Measurements from ENCODE around the gene LRIG2. TPM values are rescaled to one million over a fixed set of nuclear protein-coding genes. Genes with fewer than 3 reads are reported as not detected.
A peak's percentile ranks its signal among the peaks of the same experiment; 100 is the strongest.
"Not testable (repeated sequence)": the region's sequence is repeated elsewhere in the genome, so short reads cannot be mapped to it uniquely, and the experiment has no call there.

LRIG2 gene
- total and polyA plus RNA-seq, 2 of the 4 experiments (the other 2 are of a cell fraction), result 4.3 to 9.0 TPM

DNA sequence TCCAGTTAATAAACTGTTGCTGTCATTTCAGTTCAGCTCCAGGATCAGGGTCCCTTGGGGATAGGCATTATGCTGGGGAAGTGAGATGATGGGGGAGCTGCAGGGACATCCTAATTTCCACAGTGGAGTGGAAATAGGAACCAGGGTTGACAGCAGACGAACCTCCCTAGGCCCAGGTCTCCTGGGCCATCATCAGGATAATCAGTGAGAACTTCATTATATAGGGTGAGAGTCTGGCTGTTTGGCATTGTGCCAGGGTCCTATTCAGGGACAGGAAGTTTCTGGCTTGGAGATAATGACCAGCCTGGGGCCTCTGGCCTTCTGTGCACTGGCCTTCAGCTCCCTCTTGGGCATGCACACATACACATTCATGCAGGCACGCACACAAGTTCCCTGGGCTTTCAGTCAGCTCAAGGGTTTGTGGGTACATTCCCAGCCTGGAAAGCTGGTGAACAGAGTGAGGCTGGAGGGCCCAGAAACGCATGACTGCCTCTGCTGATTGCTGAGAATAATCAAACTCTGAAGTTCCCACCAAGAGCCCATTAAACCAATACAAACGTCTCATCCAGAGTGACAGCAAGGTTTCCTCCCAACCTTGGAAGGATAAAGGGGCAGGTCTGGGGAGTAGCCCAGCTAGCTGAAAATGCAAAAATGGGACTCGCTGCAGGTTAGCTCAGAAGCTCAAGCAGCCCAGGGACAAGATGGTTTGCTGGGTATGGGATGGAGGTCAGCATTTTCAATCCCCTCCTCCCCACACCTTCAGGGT, 13.9 kb upstream of the LRIG2 start:
- in situ Hi-C loops (cut with MboI; ENCODE audit: low sequenced_read_pairs) (no loop called here), dilution Hi-C loops (cut with HindIII; ENCODE audit: low sequenced_read_pairs, unreplicated experiment) (no loop called here)
- POLR2A ChIA-PET (ENCODE audit: unreplicated experiment), result interaction anchor here (0.6 kb wide), 1 partner anchor 17 kb away, joined by 3 read pairs; no protein-coding TSS in a partner anchor

DNA sequence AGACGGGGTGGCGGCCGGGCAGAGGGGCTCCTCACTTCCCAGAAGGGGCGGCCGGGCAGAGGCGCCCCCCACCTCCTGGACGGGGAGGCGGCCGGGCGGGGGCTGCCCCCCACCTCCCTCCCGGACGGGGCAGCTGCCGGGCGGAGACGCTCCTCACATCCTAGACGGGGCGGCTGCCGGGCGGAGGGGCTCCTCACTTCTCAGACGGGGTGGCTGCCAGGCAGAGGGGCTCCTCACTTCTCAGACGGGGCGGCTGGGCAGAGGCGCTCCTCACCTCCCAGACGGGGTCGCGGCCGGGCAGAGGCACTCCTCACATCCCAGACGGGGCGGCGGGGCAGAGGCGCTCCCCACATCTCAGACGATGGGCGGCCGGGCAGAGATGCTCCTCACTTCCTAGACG, 9.5 kb upstream of the LRIG2 start:
- intact Hi-C loops (cut with micrococcal nuclease); POLR2A ChIA-PET (ENCODE audit: unreplicated experiment); H3K9ac ChIP-seq (ENCODE audit: low read depth, low read length); H2AFZ ChIP-seq (replicated peaks; ENCODE audit: low read length, poor library complexity); H3K79me1 ChIP-seq (ENCODE audit: low read depth in 1 of 2, low read length in 2 of 2); H3K9me1 ChIP-seq (ENCODE audit: insufficient read depth, low read length); H3K23ac ChIP-seq (ENCODE audit: low read depth, low read length); H3K27me3 ChIP-seq (ENCODE audit: control insufficient read depth, insufficient read depth, low read length); H4K8ac ChIP-seq (ENCODE audit: low read depth in 2 of 2, low read length in 2 of 2); CTCF ChIA-PET; H3K14ac ChIP-seq (replicated peaks; ENCODE audit: low read depth, low read length); H3K4me2 ChIP-seq (ENCODE audit: low read depth, low read length); H2BK20ac ChIP-seq (ENCODE audit: low read depth, low read length); H3K27ac ChIP-seq (ENCODE audit: insufficient read depth, low read length); H3K4me3 ChIP-seq (ENCODE audit: insufficient read depth, low read depth, low read length); H3K56ac ChIP-seq (ENCODE audit: extremely low read depth, insufficient read depth, low read length); H3K4me1 ChIP-seq (ENCODE audit: control insufficient read depth, insufficient read depth, low read length); BruUV-seq (replicated peaks); DNase-seq; dilution Hi-C loops (cut with HindIII; ENCODE audit: low sequenced_read_pairs, unreplicated experiment); H3K18ac ChIP-seq (ENCODE audit: low read depth, low read length); H2AK9ac ChIP-seq (replicated peaks; ENCODE audit: low read depth, low read length, poor library complexity); H4K91ac ChIP-seq (ENCODE audit: insufficient read depth, low read depth, low read length); in situ Hi-C loops (cut with MboI; ENCODE audit: low sequenced_read_pairs); H2BK120ac ChIP-seq (ENCODE audit: low read depth, low read length); H2BK5ac ChIP-seq (ENCODE audit: low read depth, low read length, poor library complexity, severe bottlenecking); H3K4ac ChIP-seq (ENCODE audit: low read depth, low read length); H4K5ac ChIP-seq (ENCODE audit: low read depth, low read length); H4K20me1 ChIP-seq (ENCODE audit: insufficient read depth, low read length); ATAC-seq (ENCODE audit: low read depth); H2BK15ac ChIP-seq (ENCODE audit: low read depth, low read length); H2AK5ac ChIP-seq (ENCODE audit: low read depth, low read length); H3K9me3 ChIP-seq (ENCODE audit: control insufficient read depth, insufficient read depth, low read length); H3K36me3 ChIP-seq (ENCODE audit: control insufficient read depth, insufficient read depth, low read length): not testable (repeated sequence)
- 96% methylated on average over 5 of the region's 35 CpGs; no CpG with 5 or more reads in 1 of the 2 experiments for WGBS, 2 experiments (ENCODE audit: extremely low coverage in 2 of 2, insufficient read length in 1 of 2)

More for the DNA sequence above, 13.9 kb upstream of the LRIG2 start:
- TF ChIP-seq RAD21 (IDR thresholded peaks at IDR 0.05; ENCODE audit: low read length) (no peak), MXI1 (IDR thresholded peaks at IDR 0.05; ENCODE audit: borderline replicate concordance, low read depth, low read length) (no peak)
- Histone ChIP-seq H2BK20ac (ENCODE audit: low read depth, low read length) (no peak overlapping the region), H4K8ac (ENCODE audit: low read depth in 2 of 2, low read length in 2 of 2) (no peak overlapping the region), H2BK5ac (ENCODE audit: low read depth, low read length, poor library complexity, severe bottlenecking) (no peak overlapping the region), H2AK5ac (ENCODE audit: low read depth, low read length) (no peak overlapping the region), H3K79me1 (ENCODE audit: low read depth in 1 of 2, low read length in 2 of 2) (no peaks in the 10 kb centered on the region), H2BK15ac (ENCODE audit: low read depth, low read length) (no peak overlapping the region), H3K27me3 (ENCODE audit: control insufficient read depth, insufficient read depth, low read length) (no peaks in the 10 kb centered on the region), H4K5ac (ENCODE audit: low read depth, low read length) (no peak overlapping the region), H3K18ac (ENCODE audit: low read depth, low read length) (no peak overlapping the region), H3K4me3 (ENCODE audit: insufficient read depth, low read depth, low read length) (no peak overlapping the region), H2AFZ (replicated peaks; ENCODE audit: low read length, poor library complexity) (no peak overlapping the region), H3K4ac (ENCODE audit: low read depth, low read length) (no peak overlapping the region), H4K20me1 (ENCODE audit: insufficient read depth, low read length) (no peaks in the 10 kb centered on the region), H3K4me2 (ENCODE audit: low read depth, low read length) (no peak overlapping the region), H3K23ac (ENCODE audit: low read depth, low read length) (no peak overlapping the region), H3K56ac (ENCODE audit: extremely low read depth, insufficient read depth, low read length) (no peak overlapping the region), H3K14ac (replicated peaks; ENCODE audit: low read depth, low read length) (no peak overlapping the region), H3K4me1 (ENCODE audit: control insufficient read depth, insufficient read depth, low read length) (no peaks in the 10 kb centered on the region), H3K9me1 (ENCODE audit: insufficient read depth, low read length) (no peaks in the 10 kb centered on the region), H4K91ac (ENCODE audit: insufficient read depth, low read depth, low read length) (no peak overlapping the region), H3K36me3 (ENCODE audit: control insufficient read depth, insufficient read depth, low read length) (no peaks in the 10 kb centered on the region), H2BK120ac (ENCODE audit: low read depth, low read length) (no peak overlapping the region), H2AK9ac (replicated peaks; ENCODE audit: low read depth, low read length, poor library complexity) (no peak overlapping the region), H3K9me3 (ENCODE audit: control insufficient read depth, insufficient read depth, low read length) (no peaks in the 10 kb centered on the region), H3K9ac (ENCODE audit: low read depth, low read length) (no peak overlapping the region), H3K27ac (ENCODE audit: insufficient read depth, low read length) (no peak overlapping the region)
- intact Hi-C loops (cut with micrococcal nuclease), result no loop called here
- DNase-seq (no peak), ATAC-seq (ENCODE audit: low read depth) (peak; percentile 27)
- no CpG with 5 or more reads among the region's 5 CpGs for WGBS, 2 experiments (ENCODE audit: extremely low coverage in 2 of 2, insufficient read length in 1 of 2)
- BruUV-seq (replicated peaks), result no TSS peak
- CTCF ChIA-PET, result interaction anchor here (1.1 to 4.7 kb wide), 2 partner anchors 13 to 16 kb away, joined by 3 to 27 read pairs; partner anchors contain the start of gene LRIG2

Data from IMR-90 (cell line).